Spleen (tissue), 11 donors: ENCODE results near the gene BCAR1. TPM values are rescaled to one million over a fixed set of nuclear protein-coding genes. Genes with fewer than 3 reads are reported as not detected.
"Not testable (repeated sequence)": the region's sequence is repeated elsewhere in the genome, so short reads cannot be mapped to it uniquely, and the experiment has no call there.

ENCODE experiments used
- DNase-seq: peaks from one replicate; pipeline ENCODE4 v3.0.0-alpha.2; 2020
- H3K27ac ChIP-seq, 8 donors: fragments of 200-600 bp; sonication (generic) in 7 of 8; 1 replicate in 4 of 8; 2 replicates in 4 of 8; pipeline versions ENCODE4 v1.5.0 to v1.8.0; 2016 to 2021; ENCODE audit warnings: inconsistent platforms in 4 of 8, mild to moderate bottlenecking in 4 of 8, moderate library complexity in 1 of 8
- H3K27me3 ChIP-seq, 7 donors: fragments of 200-600 bp; sonication (generic) in 6 of 7; replicated peaks in 1 of 7; 1 replicate in 4 of 7; 2 replicates in 3 of 7; pipeline versions ENCODE4 v1.5.0 to v1.8.0; 2016 to 2021; ENCODE audit warnings: inconsistent platforms in 3 of 7, mild to moderate bottlenecking in 1 of 7
- H3K36me3 ChIP-seq, 6 donors: fragments of 200-600 bp; sonication (generic) in 5 of 6; 1 replicate in 4 of 6; 2 replicates in 2 of 6; pipeline versions ENCODE4 v1.5.0 to v1.8.0; 2016 to 2021; ENCODE audit warnings: inconsistent platforms in 2 of 6
- H3K4me1 ChIP-seq, 6 donors: fragments of 200-600 bp; sonication (generic) in 5 of 6; 1 replicate in 3 of 6; 2 replicates in 3 of 6; pipeline versions ENCODE4 v1.5.0 to v1.8.0; 2016 to 2021; ENCODE audit warnings: inconsistent platforms in 3 of 6
- H3K4me3 ChIP-seq, 8 donors: fragments of 200-600 bp; sonication (generic) in 7 of 8; 1 replicate in 4 of 8; 2 replicates in 4 of 8; pipeline versions ENCODE4 v1.5.0 to v1.8.0; 2016 to 2021; ENCODE audit warnings: inconsistent platforms in 4 of 8, mild to moderate bottlenecking in 4 of 8, moderate library complexity in 2 of 8
- H3K9me3 ChIP-seq, 8 donors: fragments of 200-600 bp; sonication (generic) in 7 of 8; 1 replicate in 4 of 8; 2 replicates in 4 of 8; pipeline versions ENCODE4 v1.5.0 to v1.8.0; 2016 to 2021; ENCODE audit warnings: inconsistent platforms in 4 of 8
- CTCF ChIP-seq, 11 experiments: fragments of 200-600 bp in 7 of 11; fragments of 450-650 bp in 4 of 11; sonication (generic) in 4 of 11; IDR thresholded peaks in 8 of 11; conservative IDR thresholded peaks in 3 of 11; 1 replicate in 7 of 11; 2 replicates in 4 of 11; pipeline versions ENCODE4 v1.4.0 to v1.8.0; 2016 to 2021; ENCODE audit warnings: antibody characterized with exemption in 11 of 11, inconsistent platforms in 4 of 11, mild to moderate bottlenecking in 1 of 11
- POLR2A ChIP-seq, 3 donors: fragments of 450-650 bp; IDR thresholded peaks; one replicate each; pipeline ENCODE4 v1.5.1; 2017; ENCODE audit warnings: antibody characterized with exemption in 3 of 3, mild to moderate bottlenecking in 1 of 3
- POLR2AphosphoS5 ChIP-seq, 3 donors: sonication (generic); formaldehyde crosslinking; IDR thresholded peaks; one replicate each; pipeline ENCODE4 v1.5.1; 2017; ENCODE audit warnings: antibody characterized with exemption in 3 of 3
- WGBS, 5 donors: extraction: QIAGEN DNeasy Blood & Tissue Kit in 3 of 5; methylation state at CpG; one replicate each; pipeline versions ENCODE4 v1.1.5 to v1.1.7; 2013 to 2018; 5-methylcytosine and 5-hydroxymethylcytosine counted together
- intact Hi-C: fragments of 100-400 bp; cut with DNase I; formaldehyde crosslinking; loops from one replicate; pipeline ENCODE4 v1.15.0; 2023; ENCODE audit warnings: low total_unique reads
- polyA plus RNA-seq, 3 donors: library from polyadenylated mRNA; stranded (reverse); fragments of 200-250 nt; gene quantifications; one replicate each; pipeline ENCODE4 v1.2.1, GENCODE V29; 2013
- total RNA-seq, 7 donors: library from RNA; depleted of rRNA in 3 of 7; stranded (reverse); fragments of >200 nt in 3 of 7; fragmentation: NEBNext Ultra II Directional in 4 of 7; extraction: Animal tissue kit (Norgen Biotek cat#: 25700) in 4 of 7; gene quantifications; one replicate each; pipeline versions ENCODE4 v1.1.0 to v1.2.1, GENCODE V29; 2016 to 2021
- donor health status: healthy with polysubstance abuse.
- donor health status: DM: no; HTN: no; CAD: no; lungs with moderate emphysema.
- donor health status: DM: no; HTN: no; CAD: no.
- donor health status: Bipolar disorder and iron deficiency.
- donor health status: healthy.
- donor health status: DM: no; HTN: no; CAD: no.
- donor health status: DM: yes; HTN: yes; CAD: no.

The BCAR1 gene
- total and polyA plus RNA-seq, 10 donors, result 14.6 to 164 (median 71.9) TPM

- WGBS, 5 donors, result 82 to 92% (median 89%) methylated on average over 9 to 11 of the region's 11 CpGs
These were observed 31.2 kb upstream of the BCAR1 start for GRCh38 chr16:75282466-75283281.

GRCh38 chr16:75281826-75282225 is 30.4 kb upstream of the BCAR1 start:
- Histone ChIP-seq H3K9me3 (no peaks in the 10 kb centered on the region), H3K27me3 (peaks cover 0 to 47% (median 0%) of the 10 kb centered on the region in 7 donors), H3K27ac (no peak overlapping the region), H3K4me1 (peaks cover 0 to 8% (median 0%) of the 10 kb centered on the region in 6 donors), H3K36me3 (peaks cover 0 to 8% (median 0%) of the 10 kb centered on the region in 6 donors), H3K4me3 (no peak overlapping the region)
- WGBS, 5 donors, result 74 to 96% (median 81%) methylated on average over 6 of the region's 6 CpGs
- no peak for TF ChIP-seq CTCF (IDR thresholded peaks at IDR 0.05 in 8 of 11, conservative IDR thresholded peaks at IDR 0.05 in 3 of 11)
- TF ChIP-seq POLR2A (IDR thresholded peaks at IDR 0.05), result no peak
- no peak for TF ChIP-seq POLR2AphosphoS5 (IDR thresholded peaks at IDR 0.05)
- DNase-seq, result no peak
- intact Hi-C loops, result no loop called here

More at GRCh38 chr16:75282466-75283281, 31.2 kb upstream of the BCAR1 start:
- DNase-seq, result no peak
- Histone ChIP-seq H3K9me3 (no peaks in the 10 kb centered on the region), H3K4me1 (peaks cover 0 to 14% (median 3%) of the 10 kb centered on the region in 6 donors), H3K27me3 (peaks cover 0 to 45% (median 0%) of the 10 kb centered on the region in 7 donors), H3K36me3 (peaks cover 0 to 8% (median 0%) of the 10 kb centered on the region in 6 donors), H3K27ac (no peak overlapping the region), H3K4me3 (no peak overlapping the region)
- no peak for TF ChIP-seq POLR2A (IDR thresholded peaks at IDR 0.05)
- TF ChIP-seq CTCF (IDR thresholded peaks at IDR 0.05 in 8 of 11, conservative IDR thresholded peaks at IDR 0.05 in 3 of 11), result no peak
- TF ChIP-seq POLR2AphosphoS5 (IDR thresholded peaks at IDR 0.05), result no peak
- intact Hi-C loops, result no loop called here

DNA sequence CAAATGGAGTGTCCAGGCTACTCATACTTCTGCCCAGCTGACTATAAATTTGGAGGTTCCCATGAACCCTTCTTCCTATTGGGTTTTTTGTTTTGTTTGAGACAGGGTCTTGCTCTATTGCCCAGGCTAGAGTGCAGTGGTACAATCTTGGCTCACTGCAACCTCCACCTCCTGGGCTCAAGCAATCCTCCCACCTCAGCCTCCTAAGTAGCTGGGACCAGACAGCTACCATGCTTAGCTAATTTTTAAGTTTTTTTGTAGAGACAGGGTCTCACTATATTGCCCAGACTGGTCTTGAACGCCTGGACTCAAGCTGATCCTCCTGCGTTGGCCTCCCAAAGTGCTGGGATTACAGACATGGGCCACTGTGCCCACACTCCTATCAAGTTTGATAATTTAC is 29.6 kb upstream of the BCAR1 start:
- H3K9me3 ChIP-seq, H3K4me1 ChIP-seq, H3K36me3 ChIP-seq, H3K4me3 ChIP-seq, DNase-seq, intact Hi-C loops, H3K27ac ChIP-seq: not testable (repeated sequence)
- 88 to 98% (median 93%) methylated on average over 2 of the region's 2 CpGs for WGBS, 5 donors
- peaks cover 0 to 53% (median 0%) of the 10 kb centered on the region in 7 donors for H3K27me3 ChIP-seq

GRCh38 chr16:75280331-75280804 is 28.9 kb upstream of the BCAR1 start:
- no peak for DNase-seq
- Histone ChIP-seq H3K4me3 (no peak overlapping the region), H3K27ac (no peak overlapping the region), H3K27me3 (peaks cover 0 to 59% (median 0%) of the 10 kb centered on the region in 7 donors), H3K36me3 (peaks cover 0 to 8% (median 0%) of the 10 kb centered on the region in 6 donors), H3K9me3 (no peaks in the 10 kb centered on the region), H3K4me1 (peaks cover 0 to 8% (median 0%) of the 10 kb centered on the region in 6 donors)
- 82 to 90% (median 87%) methylated on average over 8 of the region's 8 CpGs for WGBS, 5 donors
- intact Hi-C loops, result no loop called here
- TF ChIP-seq POLR2A (IDR thresholded peaks at IDR 0.05) (no peak), CTCF (IDR thresholded peaks at IDR 0.05 in 8 of 11, conservative IDR thresholded peaks at IDR 0.05 in 3 of 11) (no peak), POLR2AphosphoS5 (IDR thresholded peaks at IDR 0.05) (no peak)
